ENCODE measurements around the gene LAMA3. TPM values are rescaled to one million over a fixed set of nuclear protein-coding genes. Genes with fewer than 3 reads are reported as not detected.
A peak's percentile ranks its signal among the peaks of the same experiment; 100 is the strongest.

The LAMA3 gene
- total RNA-seq, 8 experiments from 2014 or later = 0.22 to 20.5 (median 1.9) TPM

DNA sequence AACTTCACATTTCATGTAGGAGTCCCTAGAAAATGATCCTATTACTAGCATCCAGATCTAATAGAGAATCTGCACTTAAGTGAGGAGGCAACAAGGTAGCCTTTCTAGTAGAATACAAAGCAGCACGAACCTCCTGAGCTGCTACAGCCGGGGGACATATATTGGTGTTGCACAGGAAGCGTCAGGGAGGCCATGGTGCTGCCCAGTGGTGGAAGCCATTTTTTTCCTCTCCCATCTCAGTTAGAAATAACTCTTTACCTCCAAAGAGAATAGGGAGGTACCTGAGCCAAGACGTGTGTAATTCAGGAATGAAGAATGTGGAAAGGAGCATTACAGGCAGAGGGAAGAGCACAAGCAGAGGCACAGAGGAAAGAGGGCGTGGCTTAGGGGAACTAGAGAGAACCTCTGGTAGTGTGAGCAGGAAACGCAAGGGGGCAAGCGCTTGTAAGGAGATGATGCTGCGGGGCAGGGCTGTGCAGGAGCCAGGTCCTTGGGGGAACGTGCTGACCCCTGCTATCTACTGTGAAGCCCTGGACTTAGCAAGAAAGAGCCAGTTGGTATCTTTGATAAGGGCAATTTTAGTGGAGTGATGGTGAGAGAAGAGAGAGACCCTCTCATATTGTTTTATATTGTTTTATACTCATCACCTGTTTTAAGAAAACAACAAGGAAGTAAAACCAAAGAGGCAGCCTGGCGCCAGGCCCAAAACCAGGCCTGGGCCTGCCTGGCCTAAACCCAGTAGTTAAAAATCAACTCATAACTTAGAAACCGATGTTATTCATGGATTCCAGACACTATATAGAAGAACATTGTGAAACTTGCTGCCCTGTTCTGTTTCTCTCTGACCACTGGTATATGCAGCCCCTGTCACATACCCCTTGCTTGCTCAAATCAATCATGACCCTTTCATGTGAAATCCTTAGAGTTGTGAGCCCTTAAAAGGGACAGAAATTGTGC, 275.3 kb downstream of the LAMA3 start:
- peaks cover 8 to 10% of the 10 kb centered on the region in 2 donors for H3K4me1 ChIP-seq (replicated peaks in 1 of 2)
- WGBS, 10 experiments = 33 to 100% (median 80%) methylated on average over 1 to 5 of the region's 11 CpGs; no CpG with 5 or more reads in 1 of the 10 experiments
- H3K4me3 ChIP-seq = no peak overlapping the region
- ATAC-seq (replicated peaks in 6 of 8) = no peak
- no peak overlapping the region for H3K27ac ChIP-seq
- in situ Hi-C loops (cut with MboI; ENCODE audit: low pct_unique_long_range_greater_than_20kb in 2 of 9, low sequenced_read_pairs in 9 of 9, unreplicated experiment in 9 of 9) = no loop called here

GRCh38 chr18:23966909-23967308, 277.7 kb downstream of the LAMA3 start:
- no peak overlapping the region for H3K27ac ChIP-seq
- no peak overlapping the region for H3K4me3 ChIP-seq
- in situ Hi-C loops (cut with MboI; ENCODE audit: low pct_unique_long_range_greater_than_20kb in 2 of 9, low sequenced_read_pairs in 9 of 9, unreplicated experiment in 9 of 9) = no loop called here
- H3K4me1 ChIP-seq (replicated peaks in 1 of 2) = peaks cover 8 to 10% of the 10 kb centered on the region in 2 donors
- WGBS, 10 experiments = 0 to 100% (median 73%) methylated on average over 1 to 5 of the region's 8 CpGs; no CpG with 5 or more reads in 4 of the 10 experiments
- no peak for ATAC-seq (replicated peaks in 6 of 8)

- Histone ChIP-seq H3K27ac (no peak overlapping the region), H3K4me1 (replicated peaks in 1 of 2) (peaks cover 8 to 10% of the 10 kb centered on the region in 2 donors), H3K4me3 (no peak overlapping the region)
- WGBS, 10 experiments = 27 to 100% (median 81%) methylated on average over 1 to 5 of the region's 9 CpGs; no CpG with 5 or more reads in 4 of the 10 experiments
- peak in 3 of 8 experiments; percentile 23 to 70 (median 67) for ATAC-seq (replicated peaks in 6 of 8)
- in situ Hi-C loops (cut with MboI; ENCODE audit: low pct_unique_long_range_greater_than_20kb in 2 of 9, low sequenced_read_pairs in 9 of 9, unreplicated experiment in 9 of 9) = no loop called here
Measured at GRCh38 chr18:23967321-23968089, 278.3 kb downstream of the LAMA3 start.

DNA sequence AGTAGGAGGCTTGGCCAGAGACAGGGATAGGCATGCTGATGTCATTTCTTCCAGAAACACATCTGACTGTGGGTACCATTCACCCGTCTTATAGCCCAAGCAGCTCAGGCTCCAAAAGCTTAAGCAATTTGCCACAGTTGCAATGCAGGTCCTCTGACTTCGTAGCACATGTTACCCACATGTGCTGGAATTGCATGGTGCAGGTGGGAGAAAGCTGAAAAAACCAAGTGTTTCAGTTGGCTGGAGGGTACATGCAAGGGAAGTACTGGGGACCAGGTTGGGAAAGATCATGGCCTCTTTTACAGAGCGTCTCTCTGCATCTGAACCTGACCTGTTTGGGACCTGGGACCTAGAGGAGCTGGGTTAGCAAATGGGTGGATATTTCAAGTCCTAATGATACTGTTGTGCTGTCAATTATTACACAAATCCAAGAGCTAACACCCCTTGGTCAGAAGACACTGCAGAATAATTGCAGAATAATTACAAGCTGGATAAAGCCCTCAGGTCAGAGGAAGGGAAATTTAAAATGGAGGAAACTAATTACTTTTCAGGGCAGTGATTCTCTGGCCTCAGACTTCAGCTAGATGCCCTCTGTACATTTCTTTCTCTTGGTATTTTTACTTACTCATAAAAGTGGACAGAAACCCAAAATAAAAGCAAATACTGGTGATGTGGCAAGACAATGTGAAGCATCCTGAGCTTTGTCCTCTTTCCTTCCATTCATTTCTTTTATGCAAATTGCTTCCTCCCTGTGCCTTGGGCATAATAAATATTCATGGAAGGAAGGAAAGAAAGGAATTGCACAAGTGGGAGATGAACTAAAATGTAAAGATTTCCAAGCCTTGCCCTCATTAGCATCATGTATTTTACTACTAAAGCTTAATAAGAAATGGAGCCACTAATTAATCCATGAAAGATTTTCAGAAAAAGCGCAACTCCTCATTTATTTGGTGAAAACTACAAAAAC, 279.7 kb downstream of the LAMA3 start:
- 18 to 100% (median 84%) methylated on average over 1 to 4 of the region's 4 CpGs; no CpG with 5 or more reads in 2 of the 10 experiments for WGBS, 10 experiments
- ATAC-seq (replicated peaks in 6 of 8) = peak in 3 of 8 experiments; percentile 59 to 86 (median 70)
- Histone ChIP-seq H3K4me3 (no peak overlapping the region), H3K27ac (no peak overlapping the region), H3K4me1 (replicated peaks in 1 of 2) (peaks cover 8 to 10% of the 10 kb centered on the region in 2 donors)
- in situ Hi-C loops (cut with MboI; ENCODE audit: low pct_unique_long_range_greater_than_20kb in 2 of 9, low sequenced_read_pairs in 9 of 9, unreplicated experiment in 9 of 9) = no loop called here

DNA sequence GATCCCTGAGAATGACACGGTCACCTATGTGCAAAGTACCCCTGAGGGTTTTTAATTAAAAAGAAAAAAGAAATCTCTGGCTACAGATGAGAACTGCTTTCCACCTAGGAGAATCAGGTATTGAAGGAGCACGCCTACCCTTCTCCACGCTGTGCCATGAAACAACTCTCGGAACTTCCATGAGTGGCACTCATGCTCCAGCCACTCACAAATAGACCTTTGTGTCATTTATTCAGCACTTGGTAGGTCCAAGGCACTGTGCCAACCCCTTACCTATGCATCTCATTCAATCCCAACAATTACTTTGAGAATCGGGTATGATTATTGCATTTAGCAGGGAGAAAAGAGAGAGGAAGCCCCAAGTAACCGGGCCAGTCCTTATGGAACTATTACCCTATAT, 280.4 kb downstream of the LAMA3 start:
- 21 to 100% (median 93%) methylated on average over 2 to 4 of the region's 6 CpGs; no CpG with 5 or more reads in 2 of the 10 experiments for WGBS, 10 experiments
- Histone ChIP-seq H3K4me1 (replicated peaks in 1 of 2) (peaks cover 8 to 10% of the 10 kb centered on the region in 2 donors), H3K27ac (no peak overlapping the region), H3K4me3 (no peak overlapping the region)
- no peak for ATAC-seq (replicated peaks in 6 of 8)
- in situ Hi-C loops (cut with MboI; ENCODE audit: low pct_unique_long_range_greater_than_20kb in 2 of 9, low sequenced_read_pairs in 9 of 9, unreplicated experiment in 9 of 9) = no loop called here

DNA sequence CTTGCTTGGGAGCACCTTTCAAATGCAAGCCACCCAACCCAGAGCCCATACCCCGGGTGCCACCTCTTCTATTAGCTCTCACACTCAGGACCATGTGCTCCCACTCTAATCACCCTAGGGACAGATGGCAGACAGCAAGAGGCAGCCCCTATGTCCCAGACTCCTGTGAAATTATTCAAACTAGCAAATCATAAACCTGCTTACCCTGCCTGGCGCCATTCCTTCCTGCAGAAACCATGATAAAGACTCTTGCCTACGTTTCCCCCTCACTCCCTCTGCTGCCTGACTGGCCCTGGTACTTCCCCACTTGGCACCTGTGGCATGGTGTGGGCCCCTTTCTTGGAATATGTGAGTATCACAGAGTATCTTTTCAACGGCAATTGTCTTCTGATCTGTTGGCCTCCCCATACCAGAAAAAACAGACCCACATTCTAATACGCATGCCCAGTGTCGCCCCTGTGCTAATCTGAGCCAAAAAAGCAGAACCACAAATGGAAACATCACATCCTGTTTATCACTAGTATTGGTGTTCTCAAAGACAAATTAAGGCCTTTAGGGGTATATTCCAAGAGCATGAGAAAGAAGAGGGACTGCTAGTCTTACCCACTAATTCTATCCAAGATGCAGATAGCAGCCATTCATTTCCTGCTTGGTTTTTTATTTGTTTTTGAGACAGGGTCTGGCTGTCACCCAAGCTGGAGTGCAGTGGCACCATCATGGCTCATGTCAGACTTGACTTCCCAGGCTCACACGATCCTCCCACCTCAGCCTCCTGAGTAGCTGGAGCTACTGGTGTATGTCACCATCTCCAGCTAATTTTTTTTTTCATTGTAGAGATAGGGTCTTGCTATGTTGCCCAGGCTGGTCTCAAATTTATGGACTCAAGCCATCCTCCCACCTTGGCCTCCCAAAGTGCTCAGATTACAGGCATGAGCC, 281.2 kb downstream of the LAMA3 start:
- H3K27ac ChIP-seq = no peak overlapping the region

GRCh38 chr18:23971097-23971440, 281.8 kb downstream of the LAMA3 start:
- Histone ChIP-seq H3K27ac (no peak overlapping the region), H3K4me3 (no peak overlapping the region), H3K4me1 (replicated peaks in 1 of 2) (peaks cover 8 to 10% of the 10 kb centered on the region in 2 donors)
- no peak for ATAC-seq (replicated peaks in 6 of 8)
- 47 to 100% (median 83%) methylated on average over 1 to 2 of the region's 5 CpGs; no CpG with 5 or more reads in 6 of the 10 experiments for WGBS, 10 experiments
- in situ Hi-C loops (cut with MboI; ENCODE audit: low pct_unique_long_range_greater_than_20kb in 2 of 9, low sequenced_read_pairs in 9 of 9, unreplicated experiment in 9 of 9) = no loop called here

More for the DNA sequence above, 281.2 kb downstream of the LAMA3 start:
- no peak for ATAC-seq (replicated peaks in 6 of 8)
- WGBS, 10 experiments = 45 to 100% (median 88%) methylated on average over 1 to 6 of the region's 7 CpGs; no CpG with 5 or more reads in 2 of the 10 experiments
- Histone ChIP-seq H3K4me3 (no peak overlapping the region), H3K4me1 (replicated peaks in 1 of 2) (peaks cover 8 to 10% of the 10 kb centered on the region in 2 donors)
- in situ Hi-C loops (cut with MboI; ENCODE audit: low pct_unique_long_range_greater_than_20kb in 2 of 9, low sequenced_read_pairs in 9 of 9, unreplicated experiment in 9 of 9) = no loop called here

DNA sequence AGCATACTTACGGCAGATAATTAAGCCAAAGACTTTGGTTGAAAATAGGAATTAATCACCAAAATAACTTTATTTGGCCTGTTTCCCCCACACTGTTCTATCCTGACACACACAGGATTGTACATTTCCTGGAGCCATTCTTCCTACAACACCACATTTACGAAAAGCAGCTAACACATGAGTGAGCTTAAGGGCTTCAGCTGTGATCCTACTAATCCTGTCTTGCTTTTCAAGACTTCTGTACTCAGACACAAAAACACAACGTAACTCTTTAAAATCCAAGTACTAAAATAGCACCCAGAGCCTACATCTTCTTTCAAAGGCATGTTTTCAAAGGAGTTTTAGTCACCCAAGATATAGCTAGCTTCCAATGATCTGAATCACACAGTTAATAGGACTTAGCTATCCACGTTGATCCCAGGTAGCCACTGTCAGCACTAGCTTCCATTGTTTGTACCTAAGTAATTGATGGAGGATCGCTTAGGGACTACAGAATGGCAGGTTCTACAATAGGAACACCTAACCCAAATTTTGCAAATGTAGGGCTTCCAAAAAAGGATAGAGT, 282.5 kb downstream of the LAMA3 start:
- in situ Hi-C loops (cut with MboI; ENCODE audit: low pct_unique_long_range_greater_than_20kb in 2 of 9, low sequenced_read_pairs in 9 of 9, unreplicated experiment in 9 of 9) = no loop called here
- 55 to 100% (median 87%) methylated on average over 2 to 4 of the region's 5 CpGs; no CpG with 5 or more reads in 2 of the 10 experiments for WGBS, 10 experiments
- Histone ChIP-seq H3K27ac (no peak overlapping the region), H3K4me3 (no peak overlapping the region), H3K4me1 (replicated peaks in 1 of 2) (peaks cover 8 to 10% of the 10 kb centered on the region in 2 donors)
- no peak for ATAC-seq (replicated peaks in 6 of 8)

- ATAC-seq (replicated peaks in 6 of 8) = peak in 4 of 8 experiments; percentile 58 to 82 (median 72)
- in situ Hi-C loops (cut with MboI; ENCODE audit: low pct_unique_long_range_greater_than_20kb in 2 of 9, low sequenced_read_pairs in 9 of 9, unreplicated experiment in 9 of 9) = no loop called here
- WGBS, 10 experiments = 35 to 72% (median 65%) methylated on average over 1 to 6 of the region's 6 CpGs; no CpG with 5 or more reads in 1 of the 10 experiments
Measured at GRCh38 chr18:23972453-23972852, 283.2 kb downstream of the LAMA3 start.

DNA sequence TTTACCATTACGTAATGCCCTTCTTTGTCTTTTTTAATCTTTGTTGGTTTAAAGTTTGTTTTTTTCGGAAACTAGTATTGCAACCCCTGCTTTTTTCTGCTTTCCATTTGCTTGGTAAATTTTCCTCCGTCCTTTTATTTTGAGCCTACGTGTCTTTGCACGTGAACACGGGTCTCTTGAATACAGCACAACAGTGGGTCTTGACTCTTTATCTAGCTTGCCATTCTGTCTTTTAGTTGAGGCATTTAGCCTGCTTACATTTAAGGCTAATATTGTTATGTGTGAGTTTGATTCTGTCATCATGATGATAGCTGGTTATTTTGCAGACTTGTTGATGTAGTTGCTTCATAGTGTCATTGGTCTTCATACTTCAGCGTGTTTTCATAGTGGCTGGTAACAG, 287.9 kb downstream of the LAMA3 start:
- H3K4me1 ChIP-seq (replicated peaks in 1 of 2) = peaks cover 10% of the 10 kb centered on the region in 2 donors
- no peak overlapping the region for H3K4me3 ChIP-seq
- no peak overlapping the region for H3K27ac ChIP-seq
- no peak for ATAC-seq (replicated peaks in 6 of 8)
- WGBS, 10 experiments = 70 to 100% (median 92%) methylated on average over 4 to 7 of the region's 7 CpGs; no CpG with 5 or more reads in 1 of the 10 experiments
- in situ Hi-C loops (cut with MboI; ENCODE audit: low pct_unique_long_range_greater_than_20kb in 2 of 9, low sequenced_read_pairs in 9 of 9, unreplicated experiment in 9 of 9) = no loop called here

More at GRCh38 chr18:23972453-23972852, 283.2 kb downstream of the LAMA3 start:
- Histone ChIP-seq H3K4me3 (no peak overlapping the region), H3K27ac (no peak overlapping the region), H3K4me1 (replicated peaks in 1 of 2) (peaks cover 8 to 10% of the 10 kb centered on the region in 2 donors)
